ENCODE measurements around the gene METTL23.
"Not testable (repeated sequence)": the region's sequence is repeated elsewhere in the genome, so short reads cannot be mapped to it uniquely, and the experiment has no call there.

Gene METTL23

GRCh38 chr17:76712321-76712720, 14.3 kb upstream of the METTL23 start:
- DNase-seq: not testable (repeated sequence)

DNA sequence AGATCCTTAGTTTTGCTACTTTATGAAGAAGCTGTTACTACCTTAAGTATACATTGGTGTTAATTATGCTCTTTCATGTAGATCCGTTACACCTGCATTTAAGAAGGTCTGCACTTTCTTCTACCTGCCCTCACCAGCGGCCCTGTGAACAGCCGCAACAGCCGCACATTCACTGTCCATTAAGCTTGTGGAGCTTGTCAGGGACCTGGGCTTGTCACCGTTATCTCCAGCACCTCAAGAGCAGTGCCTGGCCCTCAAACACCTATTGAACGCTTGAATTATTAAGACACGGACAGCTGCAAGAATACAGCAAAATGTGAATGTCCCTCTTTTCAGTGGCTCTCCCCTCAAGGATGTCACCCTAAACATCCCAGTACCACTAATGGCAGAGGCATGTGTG, 12.9 kb upstream of the METTL23 start:
- DNase-seq: no peak

GRCh38 chr17:76714336-76714735, 12.3 kb upstream of the METTL23 start:
- DNase-seq: no peak

DNA sequence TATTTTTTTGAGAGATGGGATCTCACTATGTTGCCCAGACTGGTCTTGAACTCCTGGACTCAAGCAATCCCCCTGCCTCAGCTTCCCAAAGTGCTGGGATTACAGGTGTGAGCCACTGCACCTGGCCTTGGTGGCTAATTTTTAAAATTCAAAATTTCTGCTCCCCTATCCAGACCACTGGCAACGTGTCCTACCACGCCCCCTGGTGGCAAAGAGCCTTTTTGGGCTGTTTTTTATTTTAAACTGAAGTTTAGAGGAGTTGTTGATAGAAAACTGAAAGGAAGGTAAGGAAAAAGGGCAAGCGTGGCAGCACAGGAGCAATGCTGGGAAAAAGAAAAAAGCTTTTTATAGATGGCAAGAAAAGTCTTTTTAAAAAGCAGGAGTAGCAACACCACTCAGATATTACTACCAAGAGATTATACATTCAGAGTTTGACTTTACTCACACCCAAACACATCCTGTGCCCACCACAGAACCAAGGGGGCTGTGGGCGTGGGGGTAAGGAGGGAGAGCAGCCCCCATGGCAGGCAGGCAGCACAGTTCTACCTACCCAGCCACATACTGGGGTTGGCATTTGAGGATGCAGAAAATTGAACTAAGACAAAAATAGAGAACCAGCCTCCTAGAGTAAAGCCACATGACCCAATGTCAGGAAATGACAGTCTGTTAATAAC, 11.7 kb upstream of the METTL23 start:
- DNase-seq: peak in 28 of 56 donors; percentile 8 to 78 (median 32)

- no peak for DNase-seq
Observed at GRCh38 chr17:76715496-76715830, 11.2 kb upstream of the METTL23 start.

- peak in 2 of 56 donors; percentile 30 to 50 for DNase-seq
Observed at GRCh38 chr17:76716146-76716838, 10.3 kb upstream of the METTL23 start.

DNA sequence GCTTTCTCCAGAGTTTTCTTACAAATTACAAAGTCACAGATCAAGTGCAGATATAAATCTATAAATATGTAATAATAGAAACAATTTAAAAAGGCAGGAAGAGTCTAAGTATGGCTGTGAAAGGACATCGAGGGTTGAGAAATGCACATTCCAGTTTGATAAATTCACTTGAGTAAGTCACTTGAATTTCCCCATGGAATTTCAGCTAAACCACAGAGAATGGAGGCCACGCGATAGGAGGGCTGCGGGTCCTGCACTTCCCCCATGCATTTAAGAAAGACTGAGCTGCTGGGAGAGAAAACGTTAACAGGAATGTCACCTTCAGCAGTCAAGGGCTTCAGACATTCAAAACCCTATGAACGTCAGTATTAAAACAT, 9.8 kb upstream of the METTL23 start:
- no peak for DNase-seq

- DNase-seq: no peak
Observed at GRCh38 chr17:76718516-76718915, 8.1 kb upstream of the METTL23 start.

DNA sequence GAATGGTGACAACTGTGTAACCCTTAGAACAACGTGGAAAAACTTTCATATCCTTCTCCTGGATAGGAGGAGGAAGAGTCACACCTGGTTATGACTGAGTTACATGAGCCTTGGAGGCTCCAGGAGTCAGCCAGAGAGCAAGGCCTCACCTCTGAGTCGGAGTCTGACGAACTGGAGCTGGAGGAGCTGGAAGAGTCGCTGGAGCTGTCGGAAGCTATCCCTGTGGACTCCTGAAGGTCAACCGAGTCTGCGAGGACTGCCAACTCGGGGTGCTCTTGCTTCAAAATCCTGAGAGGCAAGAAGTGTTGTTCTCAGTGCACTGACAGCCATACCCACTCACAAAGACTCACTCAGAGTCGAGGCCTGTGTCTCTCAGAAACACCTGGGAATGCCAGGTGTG, 6.4 kb upstream of the METTL23 start:
- no peak for DNase-seq

DNA sequence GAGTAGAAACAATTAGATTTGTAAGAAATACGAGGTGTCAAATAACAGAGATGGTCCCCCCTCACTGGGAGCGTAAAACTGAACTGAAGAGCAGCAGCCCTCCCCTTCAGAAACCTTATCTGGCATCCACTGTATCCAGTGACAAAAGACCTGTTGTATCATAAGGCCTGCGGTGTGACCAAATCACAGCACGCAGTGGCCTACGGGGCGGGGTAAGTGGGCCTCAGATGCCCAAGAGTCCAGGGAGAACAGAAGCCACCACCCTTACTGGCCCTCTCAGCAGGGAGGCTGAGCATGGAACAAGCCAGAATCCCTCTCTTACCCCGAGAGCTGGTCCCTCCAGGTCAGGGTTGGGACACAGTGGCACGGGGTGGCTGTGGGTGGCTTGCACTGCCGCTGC, 5.7 kb upstream of the METTL23 start:
- DNase-seq: no peak

DNA sequence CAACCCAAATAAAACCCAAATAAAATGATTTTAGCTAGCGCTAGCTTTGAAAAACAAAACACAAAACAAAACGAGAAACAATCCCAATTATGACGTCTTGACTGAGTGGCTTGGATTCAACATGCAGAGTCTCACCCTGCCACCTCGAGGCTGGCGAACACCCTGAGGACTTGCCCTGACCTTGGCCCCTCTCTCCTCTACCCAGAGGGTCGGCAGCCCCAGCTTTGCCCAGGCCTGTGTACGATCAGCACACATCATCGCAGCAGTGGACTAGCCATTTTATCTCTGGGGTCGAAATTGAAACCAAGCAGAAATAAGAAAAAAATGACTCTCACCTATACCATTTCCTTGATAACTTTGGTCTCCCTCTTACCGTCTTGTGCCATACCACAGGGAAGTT, 5.2 kb upstream of the METTL23 start:
- DNase-seq: no peak

GRCh38 chr17:76722279-76722678, 4.4 kb upstream of the METTL23 start:
- no peak for DNase-seq

- DNase-seq: not testable (repeated sequence)
Observed at GRCh38 chr17:76722977-76723376, 3.7 kb upstream of the METTL23 start.

DNA sequence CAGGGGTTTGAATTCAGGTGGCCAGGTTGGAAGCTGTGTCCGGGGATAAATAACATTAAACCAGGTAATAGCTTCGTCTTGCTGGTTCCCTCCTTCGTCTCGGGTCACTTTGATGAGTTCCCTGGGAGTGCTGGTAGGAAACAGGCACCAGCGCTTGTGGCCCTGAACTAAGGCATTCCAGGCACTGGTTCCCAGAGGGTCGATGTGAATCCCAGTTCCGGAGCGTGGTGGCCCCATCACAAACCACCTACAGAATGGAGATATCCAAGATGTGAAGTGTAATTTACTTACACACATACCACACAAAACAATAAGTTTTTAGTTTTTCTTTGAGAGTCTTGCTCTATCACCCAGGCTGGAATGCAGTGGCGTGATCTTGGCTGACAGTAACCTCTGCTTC, 2.8 kb upstream of the METTL23 start:
- DNase-seq: no peak

DNA sequence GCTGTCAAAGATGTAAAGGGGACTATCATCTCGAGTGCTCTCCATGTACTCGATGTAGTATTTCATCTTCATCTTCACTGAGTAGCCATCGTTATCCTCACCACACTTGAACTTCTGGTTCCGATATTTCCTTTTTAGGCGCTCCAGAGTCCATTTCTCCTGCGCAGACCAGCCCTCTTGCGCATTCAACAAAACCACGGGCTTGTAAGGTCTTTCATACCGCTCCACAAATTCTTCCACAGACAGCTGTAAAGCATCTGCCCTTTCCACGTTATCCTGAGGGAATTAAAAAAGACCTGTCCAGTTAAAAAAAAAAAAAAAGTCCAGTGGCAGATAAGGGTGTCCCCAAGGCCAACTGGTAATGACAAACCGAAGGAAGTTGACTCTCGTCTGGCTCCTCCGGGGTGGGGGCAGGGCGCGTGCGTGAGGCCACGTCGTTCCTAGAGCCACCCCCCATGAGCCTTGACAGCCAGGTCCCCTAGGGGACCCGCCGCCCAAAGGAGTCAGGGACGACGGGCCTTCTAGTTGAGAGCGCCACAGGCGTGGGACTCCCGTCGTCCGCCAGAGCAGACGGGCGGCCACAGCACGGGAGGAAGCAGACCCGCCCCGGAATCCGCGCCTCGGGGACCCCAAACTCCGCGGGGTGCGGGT, 934 bp upstream of the METTL23 start:
- peak in 24 of 56 donors; percentile 28 to 69 (median 44) for DNase-seq

DNA sequence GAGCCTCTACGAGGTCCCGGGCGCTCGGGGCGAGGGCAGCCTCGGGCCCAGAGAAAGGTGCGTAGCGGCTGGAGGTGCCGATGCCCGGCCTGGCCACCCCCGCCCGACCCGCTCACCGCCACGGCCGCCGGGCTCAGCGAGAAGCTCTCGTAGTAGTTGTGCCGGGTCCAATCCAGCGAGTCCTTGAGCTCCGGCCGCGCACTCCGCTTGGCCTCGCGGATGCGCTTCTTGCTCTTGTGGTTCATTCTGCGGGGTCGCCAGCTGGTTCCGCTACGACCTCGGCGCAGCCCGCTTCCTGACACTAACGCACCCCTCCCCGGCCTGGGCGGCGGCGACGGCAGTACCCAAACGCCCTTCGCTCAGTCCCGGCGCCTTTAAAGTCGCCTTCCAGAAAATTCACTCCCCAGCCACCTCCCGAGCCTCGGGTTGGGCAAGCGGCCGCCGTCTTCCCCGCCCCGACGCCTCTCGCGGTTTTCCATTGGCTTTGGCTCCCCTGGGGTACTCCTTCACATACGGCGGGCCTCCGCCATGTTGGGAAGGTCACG, 336 bp upstream of the METTL23 start, which contains the start of gene JMJD6:
JMJD6 (minus strand) TSS at position 376 of the 545 bp plus-strand sequence; CDS start at position 245, 131 bp downstream.
- peak; percentile 67 to 99 (median 95) for DNase-seq

- no peak for DNase-seq
Observed at GRCh38 chr17:76727745-76728456, 1.3 kb downstream of the METTL23 start.

GRCh38 chr17:76731800-76732733, 5.4 kb downstream of the METTL23 start:
- not testable (repeated sequence) for DNase-seq

DNA sequence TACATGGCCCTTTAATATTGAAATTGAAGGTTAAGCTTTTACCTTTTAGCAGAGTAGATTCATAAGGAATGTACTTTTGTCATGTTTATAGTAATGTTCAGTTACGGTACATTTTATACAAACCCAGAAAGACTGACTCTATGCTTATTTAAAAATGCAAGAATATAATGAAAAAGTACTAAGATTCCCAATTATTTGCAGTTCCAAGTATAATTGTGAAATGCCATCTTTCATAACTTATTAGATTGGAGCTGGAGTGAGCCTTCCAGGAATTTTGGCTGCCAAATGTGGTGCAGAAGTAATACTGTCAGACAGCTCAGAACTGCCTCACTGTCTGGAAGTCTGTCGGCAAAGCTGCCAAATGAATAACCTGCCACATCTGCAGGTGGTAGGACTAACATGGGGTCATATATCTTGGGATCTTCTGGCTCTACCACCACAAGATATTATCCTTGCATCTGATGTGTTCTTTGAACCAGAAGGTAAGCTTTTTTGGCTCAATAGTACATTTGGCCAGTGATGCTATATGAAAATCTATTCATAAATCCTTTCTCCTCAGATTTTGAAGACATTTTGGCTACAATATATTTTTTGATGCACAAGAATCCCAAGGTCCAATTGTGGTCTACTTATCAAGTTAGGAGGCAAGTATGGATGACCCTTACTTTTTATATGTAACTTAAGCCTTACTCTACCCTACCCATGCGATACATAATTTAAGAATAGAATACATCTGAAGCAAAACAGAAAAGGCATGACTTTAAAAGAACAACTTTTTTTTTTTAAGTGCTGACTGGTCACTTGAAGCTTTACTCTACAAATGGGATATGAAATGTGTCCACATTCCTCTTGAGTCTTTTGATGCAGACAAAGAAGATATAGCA, 6.3 kb downstream of the METTL23 start:
- DNase-seq: no peak

GRCh38 chr17:76733618-76733957, 6.9 kb downstream of the METTL23 start:
- no peak for DNase-seq

All from amygdala (tissue), 56 donors.